Left lung (tissue), 10 donors: ENCODE results near the gene CD69. TPM values are rescaled to one million over a fixed set of nuclear protein-coding genes. Genes with fewer than 3 reads are reported as not detected.

Experiments used
- ATAC-seq: fragments of 200-7000 bp; cut with Tn5 transposase; one replicate; pipeline ENCODE4 v1.9.1; 2020; ENCODE audit warnings: moderate library complexity
- DNase-seq, 4 donors: peaks; one replicate each; pipeline ENCODE4 v3.0.0-alpha.2; 2013 to 2020
- H3K27ac ChIP-seq, 2 donors: fragments of 200-600 bp; sonication (generic) in 1 of 2; one replicate each; pipeline versions ENCODE4 v1.5.0 to v1.8.0; 2020 to 2021
- H3K27me3 ChIP-seq, 2 donors: fragments of 200-600 bp; sonication (generic) in 1 of 2; one replicate each; pipeline versions ENCODE4 v1.5.0 to v1.8.0; 2020 to 2021
- H3K36me3 ChIP-seq, 2 donors: fragments of 200-600 bp; sonication (generic) in 1 of 2; one replicate each; pipeline versions ENCODE4 v1.5.0 to v1.8.0; 2020 to 2021
- H3K4me1 ChIP-seq, 2 donors: fragments of 200-600 bp; one replicate each; pipeline ENCODE4 v1.8.0; 2021
- H3K4me3 ChIP-seq, 2 donors: fragments of 200-600 bp; sonication (generic) in 1 of 2; one replicate each; pipeline versions ENCODE4 v1.5.0 to v1.8.0; 2020 to 2021; ENCODE audit warnings: mild to moderate bottlenecking in 1 of 2
- H3K9me3 ChIP-seq, 2 donors: fragments of 200-600 bp; sonication (generic) in 1 of 2; one replicate each; pipeline versions ENCODE4 v1.5.0 to v1.8.0; 2020 to 2021
- CTCF ChIP-seq, 2 donors: fragments of 200-600 bp; sonication (generic) in 1 of 2; IDR thresholded peaks; one replicate each; pipeline versions ENCODE4 v1.5.0 to v1.8.0; 2021; ENCODE audit warnings: antibody characterized with exemption in 2 of 2
- intact Hi-C, 2 donors: fragments of 100-400 bp; cut with DNase I; formaldehyde crosslinking; loops; one replicate each; pipeline versions ENCODE4 v1.11.2 to v1.14.2; 2022
- polyA plus RNA-seq, 6 donors: library from polyadenylated mRNA; unstranded; fragments of 120-200 nt; gene quantifications; one replicate each; pipeline ENCODE4 v1.2.1, GENCODE V29; 2013; ENCODE audit not compliant: insufficient read length in 6 of 6
- total RNA-seq, 2 donors: library from RNA; stranded (reverse); fragmentation: NEBNext Ultra II Directional; extraction: Animal tissue kit (Norgen Biotek cat#: 25700); gene quantifications; one replicate each; pipeline ENCODE4 v1.2.1, GENCODE V29; 2021
- donor health status: DM: no; HTN: yes; CAD: no.
- donor health status: DM: no; HTN: no; CAD: no.

CD69 gene
- total and polyA plus RNA-seq, 8 donors = 2.8 to 7.0 (median 5.4) TPM

- no peak for ATAC-seq
- TF ChIP-seq CTCF (IDR thresholded peaks at IDR 0.05) = no peak
- Histone ChIP-seq H3K27ac (no peak overlapping the region), H3K36me3 (no peaks in the 10 kb centered on the region), H3K9me3 (no peaks in the 10 kb centered on the region), H3K4me3 (no peak overlapping the region), H3K27me3 (no peaks in the 10 kb centered on the region), H3K4me1 (no peaks in the 10 kb centered on the region)
- no peak for DNase-seq
- intact Hi-C loops = no loop called here
These were observed 30.1 kb downstream of the CD69 start for GRCh38 chr12:9730591-9730990.

- H3K4me3 ChIP-seq = no peak overlapping the region
- no peak overlapping the region for H3K27ac ChIP-seq
- no peaks in the 10 kb centered on the region for H3K9me3 ChIP-seq
- ATAC-seq = no peak
- DNase-seq = no peak
- H3K36me3 ChIP-seq = no peaks in the 10 kb centered on the region
- no peak for TF ChIP-seq CTCF (IDR thresholded peaks at IDR 0.05)
- H3K4me1 ChIP-seq = no peaks in the 10 kb centered on the region
- no peaks in the 10 kb centered on the region for H3K27me3 ChIP-seq
- intact Hi-C loops = no loop called here
These were observed 30.7 kb downstream of the CD69 start for GRCh38 chr12:9730011-9730410.

- no peaks in the 10 kb centered on the region for H3K36me3 ChIP-seq
- TF ChIP-seq CTCF (IDR thresholded peaks at IDR 0.05) = no peak
- no peaks in the 10 kb centered on the region for H3K4me1 ChIP-seq
- no peak for ATAC-seq
- intact Hi-C loops = no loop called here
- no peak overlapping the region for H3K27ac ChIP-seq
- no peak for DNase-seq
- no peak overlapping the region for H3K4me3 ChIP-seq
- H3K9me3 ChIP-seq = no peaks in the 10 kb centered on the region
- no peaks in the 10 kb centered on the region for H3K27me3 ChIP-seq
These were observed 31.6 kb downstream of the CD69 start for GRCh38 chr12:9729082-9729481.

- Histone ChIP-seq H3K27me3 (no peaks in the 10 kb centered on the region), H3K27ac (no peak overlapping the region), H3K4me3 (no peak overlapping the region), H3K4me1 (no peaks in the 10 kb centered on the region), H3K9me3 (no peaks in the 10 kb centered on the region), H3K36me3 (no peaks in the 10 kb centered on the region)
- no peak for DNase-seq
- no peak for TF ChIP-seq CTCF (IDR thresholded peaks at IDR 0.05)
- intact Hi-C loops = no loop called here
- no peak for ATAC-seq
These were observed 32.9 kb downstream of the CD69 start for GRCh38 chr12:9727813-9728212.

GRCh38 chr12:9725213-9725870, 35.4 kb downstream of the CD69 start:
- H3K4me1 ChIP-seq = peaks cover 0 to 7% of the 10 kb centered on the region in 2 donors
- DNase-seq = no peak
- intact Hi-C loops = no loop called here

More at GRCh38 chr12:9725213-9725870, 35.4 kb downstream of the CD69 start:
- Histone ChIP-seq H3K27ac (no peak overlapping the region), H3K4me3 (no peak overlapping the region), H3K27me3 (no peaks in the 10 kb centered on the region), H3K36me3 (no peaks in the 10 kb centered on the region), H3K9me3 (no peaks in the 10 kb centered on the region)
- no peak for ATAC-seq
- no peak for TF ChIP-seq CTCF (IDR thresholded peaks at IDR 0.05)
